ENCODE results near the gene RRP1B. TPM values are rescaled to one million over a fixed set of nuclear protein-coding genes. Genes with fewer than 3 reads are reported as not detected.

The RRP1B gene
- total RNA-seq (2022; extraction: Qiagen RNA extraction; ENCODE audit: low read depth) = 30.3 to 38.9 TPM (median 37.8 TPM) in 5 replicates

GRCh38 chr21:43659136-43660000 is at the start of gene RRP1B, which contains the start of gene HSF2BP:
Gene RRP1B (plus strand): TSS chr21:43659560. CDS start chr21:43659665, 105 bp downstream.
Gene HSF2BP (minus strand): TSS chr21:43659488. CDS start chr21:43658096, 1,392 bp downstream.

GRCh38 chr21:43718872-43719747 is 59.8 kb downstream of the RRP1B start, which contains the start of gene PDXK:
Gene PDXK (plus strand): TSS chr21:43719129. CDS start chr21:43719295, 166 bp downstream.

Other genes starting within 250 kb of the RRP1B start
- gene SIK1, start 232.4 kb upstream of the RRP1B start, total RNA-seq (2022; extraction: Qiagen RNA extraction; ENCODE audit: low read depth) = 3.0 to 22.2 TPM (median 19.6 TPM) in 5 replicates
- gene HSF2BP, start 72 bp upstream of the RRP1B start, total RNA-seq (2022; extraction: Qiagen RNA extraction; ENCODE audit: low read depth) = 1.6 to 2.5 TPM (median 2.0 TPM) in 5 replicates
- gene PDXK, start 59.6 kb downstream of the RRP1B start, total RNA-seq (2022; extraction: Qiagen RNA extraction; ENCODE audit: low read depth) = 197 to 323 TPM (median 270 TPM) in 5 replicates
- gene CSTB, start 116.7 kb downstream of the RRP1B start, total RNA-seq (2022; extraction: Qiagen RNA extraction; ENCODE audit: low read depth) = 84.3 to 113 TPM (median 94.2 TPM) in 5 replicates
- gene RRP1, start 130.0 kb downstream of the RRP1B start, total RNA-seq (2022; extraction: Qiagen RNA extraction; ENCODE audit: low read depth) = 32.3 to 45.0 TPM (median 36.6 TPM) in 5 replicates
- 18.5 to 24.2 TPM (median 19.5 TPM) in 5 replicates for gene AGPAT3, start 205.7 kb downstream of the RRP1B start, total RNA-seq (2022; extraction: Qiagen RNA extraction; ENCODE audit: low read depth)